Skeletal muscle cell (primary cell): ENCODE results near the gene COASY.

Experiments used
- DNase-seq: peaks from one replicate; pipeline ENCODE4 v3.0.0-alpha.2; 2010; ENCODE audit warnings: low read depth
- H3K4me3 ChIP-seq: 2 replicates; pipeline ENCODE4 v1.5.1; 2011; ENCODE audit warnings: low read depth, mild to moderate bottlenecking, control low read depth, low read length, moderate library complexity

COASY gene

GRCh38 chr17:42566215-42566882, 4.4 kb downstream of the COASY start:
- no peak for DNase-seq
- H3K4me3 ChIP-seq = peak overlapping the region; percentile 86

GRCh38 chr17:42566883-42567573, 5.1 kb downstream of the COASY start, which contains the start of gene MLX:
MLX (plus strand) TSS chr17:42567100; CDS start chr17:42567125, 25 bp downstream.
- H3K4me3 ChIP-seq = peak within 1 kb of the TSS; percentile 86
- DNase-seq = peak; percentile 64

GRCh38 chr17:42568341-42569111, 6.6 kb downstream of the COASY start:
- H3K4me3 ChIP-seq = no peak overlapping the region
- DNase-seq = no peak

- no peak for DNase-seq
- no peak overlapping the region for H3K4me3 ChIP-seq
Observed at GRCh38 chr17:42571435-42572225, 9.7 kb downstream of the COASY start.

DNA sequence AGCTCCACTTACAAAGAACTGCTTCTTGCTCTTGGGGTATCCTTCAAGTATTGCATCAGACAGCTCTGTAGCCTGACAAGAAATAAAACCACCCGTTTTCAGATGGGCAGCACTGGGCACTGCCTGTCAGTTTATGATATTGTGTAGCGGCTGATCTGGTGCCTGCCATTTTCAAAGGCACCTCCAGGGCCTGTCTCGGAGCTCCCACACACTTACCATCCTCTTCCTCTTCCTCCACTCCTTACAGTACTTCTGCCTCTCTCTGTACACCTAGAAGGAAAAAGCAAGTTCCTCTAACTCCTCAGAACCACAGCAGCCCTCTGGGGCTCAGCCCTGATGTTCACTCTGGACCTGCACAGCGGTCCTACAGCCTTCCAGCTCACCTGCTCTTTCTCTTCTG, 11.1 kb downstream of the COASY start:
- no peak for DNase-seq
- no peak overlapping the region for H3K4me3 ChIP-seq

DNA sequence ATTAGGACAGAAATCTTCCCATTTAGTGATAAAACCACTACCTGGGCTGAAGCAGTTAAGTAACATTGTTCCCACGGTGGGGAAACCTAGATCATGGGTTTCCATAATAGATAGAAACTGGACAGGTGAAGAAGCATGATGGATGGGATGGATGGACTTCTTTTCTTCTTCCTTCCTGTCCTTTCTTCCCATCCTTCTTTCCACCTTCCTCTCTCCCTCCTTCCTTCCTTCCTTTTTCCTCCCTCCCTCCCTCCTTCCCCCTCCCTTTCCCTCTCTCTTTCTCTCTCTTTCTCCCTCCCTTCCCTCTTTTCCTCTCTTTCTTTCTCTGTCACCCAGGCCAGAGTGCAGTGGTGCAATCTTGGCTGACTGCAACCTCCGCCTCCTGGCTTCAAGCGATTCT, 12.5 kb downstream of the COASY start:
- no peak for DNase-seq
- no peak overlapping the region for H3K4me3 ChIP-seq

GRCh38 chr17:42577140-42577531, 15.2 kb downstream of the COASY start:
- DNase-seq = no peak
- H3K4me3 ChIP-seq = peak overlapping the region; percentile 75

DNA sequence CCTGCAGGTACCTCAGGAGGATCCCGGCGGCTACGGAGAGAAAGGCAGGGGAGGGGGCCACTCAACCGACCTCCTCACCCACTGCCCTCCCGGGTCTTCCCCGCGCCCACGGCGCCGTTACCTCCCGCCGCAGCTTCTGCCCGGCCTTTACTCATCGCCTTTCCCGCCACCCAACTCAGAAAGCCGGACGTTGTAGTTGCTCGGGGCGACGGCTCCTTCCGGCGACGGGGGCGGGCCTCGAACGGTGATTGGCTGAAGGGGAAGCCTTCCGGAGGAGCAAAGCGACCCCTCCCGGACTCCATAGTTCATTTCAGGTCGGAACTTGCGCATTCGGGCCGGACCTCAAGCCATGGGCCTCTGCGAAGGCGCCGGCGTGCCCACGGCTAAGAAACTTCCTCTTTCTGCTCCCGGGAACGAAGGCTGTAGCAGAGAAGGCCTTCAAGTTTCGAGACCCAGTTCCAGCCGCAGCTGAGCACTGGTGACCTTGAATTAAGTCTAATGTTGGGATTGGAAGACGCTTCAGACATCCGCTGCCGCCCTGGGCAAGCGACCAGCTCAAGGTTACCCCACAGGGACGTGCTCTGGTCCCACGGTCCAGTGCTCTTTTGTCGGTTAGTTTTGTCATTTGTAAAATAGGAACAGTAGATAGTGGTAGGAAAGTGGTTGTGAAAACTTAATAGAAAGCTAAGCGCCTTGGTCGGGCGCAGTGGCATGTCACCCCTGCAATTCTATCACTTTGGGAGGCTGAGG, 15.8 kb downstream of the COASY start, which contains the start of gene PSMC3IP:
TSS of gene PSMC3IP (minus strand) at position 198 of the 750 bp plus-strand sequence. CDS start at position 155, 43 bp downstream.
- H3K4me3 ChIP-seq = peak within 1 kb of the TSS; percentile 75
- DNase-seq = peak; percentile 70

GRCh38 chr17:42578282-42578869, 16.4 kb downstream of the COASY start:
- peak overlapping the region; percentile 75 for H3K4me3 ChIP-seq
- peak; percentile 25 for DNase-seq

DNA sequence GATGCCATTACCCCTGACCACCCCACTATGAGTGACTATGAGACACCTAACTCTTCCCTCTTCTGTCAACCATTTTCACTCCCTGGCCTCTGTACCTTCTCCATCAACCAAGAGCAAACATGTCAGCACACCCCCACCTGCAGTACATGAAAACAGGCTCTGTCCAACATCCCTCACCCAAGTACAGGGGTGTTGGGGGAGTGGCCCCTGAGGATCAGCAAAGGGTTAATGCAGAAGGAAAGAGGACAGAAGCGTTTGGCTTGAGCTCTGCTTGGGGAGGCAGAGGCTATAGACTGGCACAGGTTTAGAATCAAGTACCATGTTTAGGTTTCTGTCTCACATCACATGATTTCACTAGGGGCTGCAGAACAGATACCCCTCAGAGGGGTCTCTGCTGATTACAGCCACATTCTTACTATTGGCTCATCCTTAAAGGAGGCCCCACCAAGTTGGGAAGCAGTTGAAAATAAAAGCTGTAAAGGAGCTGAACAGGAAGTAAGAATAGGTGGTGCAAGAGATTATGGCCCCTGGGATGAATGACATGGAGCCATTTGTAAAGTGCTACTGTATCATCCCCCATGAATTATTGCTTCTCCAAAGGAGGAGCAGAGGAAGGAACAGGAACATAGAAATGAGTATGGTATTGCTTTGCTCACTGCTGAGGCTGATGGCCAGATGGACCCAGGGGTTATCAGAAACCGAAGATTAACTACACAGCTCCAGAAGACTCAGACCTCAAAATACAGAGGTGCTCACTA, 18.0 kb downstream of the COASY start:
- no peak for DNase-seq
- no peak overlapping the region for H3K4me3 ChIP-seq

DNA sequence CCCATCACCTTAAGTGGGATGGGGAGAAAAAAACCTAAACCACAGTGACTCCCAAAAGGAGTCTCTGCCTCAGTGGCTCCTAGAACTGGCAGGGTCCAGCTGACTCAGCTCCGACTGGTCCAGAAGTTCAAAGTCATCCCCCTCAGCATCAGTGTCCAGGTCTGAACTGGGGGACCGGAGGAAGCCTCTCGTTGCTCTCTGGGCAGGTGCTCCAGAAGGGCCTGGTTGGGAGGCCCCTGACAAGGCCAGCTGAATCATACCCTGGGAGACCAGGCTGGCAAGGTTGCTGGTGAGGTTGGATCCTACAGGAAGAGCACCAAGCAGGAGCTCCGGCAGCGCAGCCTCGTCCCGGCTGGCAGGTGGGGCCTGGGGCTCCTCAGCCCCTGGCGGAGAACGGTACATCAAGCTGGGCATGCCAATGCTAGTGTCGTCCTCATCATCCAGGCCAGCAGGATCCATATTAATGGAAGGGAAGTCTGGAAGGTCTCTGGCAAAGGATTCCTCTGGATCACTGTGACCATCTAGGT, 19.9 kb downstream of the COASY start:
- H3K4me3 ChIP-seq = no peak overlapping the region
- no peak for DNase-seq

DNA sequence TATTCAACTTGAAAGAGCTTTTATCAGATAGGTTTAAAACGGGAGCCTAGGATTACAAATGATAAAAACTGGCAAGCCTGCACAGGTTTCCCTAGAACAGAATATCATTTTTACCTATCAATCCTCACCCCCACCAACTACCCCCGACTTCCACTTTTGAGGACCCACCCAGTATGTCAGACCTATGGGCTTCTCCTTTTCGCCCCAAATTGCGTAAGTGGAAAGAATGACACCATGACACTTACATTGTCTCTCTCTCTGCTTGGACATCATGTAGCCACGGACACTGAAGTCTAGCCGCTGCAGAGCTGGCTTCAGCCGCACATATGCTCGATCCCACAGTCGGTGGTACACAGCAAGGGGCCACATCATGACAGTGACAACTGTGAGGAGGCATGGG, 22.9 kb downstream of the COASY start:
- H3K4me3 ChIP-seq = no peak overlapping the region
- DNase-seq = no peak

DNA sequence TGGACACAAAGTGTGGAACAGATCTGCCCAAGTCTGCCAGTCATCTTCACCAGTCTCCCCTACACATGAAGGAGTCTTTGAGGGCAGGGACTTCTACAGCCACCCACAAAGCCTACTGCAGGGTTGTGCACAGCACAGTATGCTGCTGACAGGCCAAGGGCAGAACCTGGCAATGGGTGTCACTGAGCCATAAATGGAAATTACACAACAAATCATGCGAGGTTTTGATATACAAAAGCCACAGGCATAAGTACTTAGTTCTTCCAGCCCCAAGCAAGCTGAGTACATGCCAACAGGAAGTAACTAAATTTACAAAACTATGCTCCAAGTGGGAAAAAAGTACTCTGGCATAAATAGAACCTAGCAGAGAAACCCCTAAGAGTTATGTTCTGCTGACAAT, 23.4 kb downstream of the COASY start:
- no peak for DNase-seq
- H3K4me3 ChIP-seq = no peak overlapping the region

GRCh38 chr17:42586514-42587230, 24.7 kb downstream of the COASY start:
- DNase-seq = no peak
- no peak overlapping the region for H3K4me3 ChIP-seq

- H3K4me3 ChIP-seq = no peak overlapping the region
- DNase-seq = no peak
Observed at GRCh38 chr17:42590886-42591285, 28.9 kb downstream of the COASY start.

GRCh38 chr17:42591411-42591810, 29.5 kb downstream of the COASY start:
- no peak for DNase-seq
- H3K4me3 ChIP-seq = no peak overlapping the region

GRCh38 chr17:42596386-42596785, 34.4 kb downstream of the COASY start:
- no peak for DNase-seq
- no peak overlapping the region for H3K4me3 ChIP-seq
